Stimulated activated CD8-positive, alpha-beta memory T cell treated with anti-CD3 and anti-CD28 coated beads, Interleukin-2, amount 100 ng/mL, for 48 hours (primary cell): ENCODE results near the gene NDFIP2.

Source experiments
- DNase-seq, 2 donors: peaks; one replicate each; pipeline ENCODE4 v3.0.0-alpha.2; 2020; ENCODE audit warnings: low read depth in 2 of 2

Gene NDFIP2

GRCh38 chr13:79496188-79496587 lies 15.2 kb downstream of the NDFIP2 start:
- no peak for DNase-seq

GRCh38 chr13:79497064-79497463 lies 16.1 kb downstream of the NDFIP2 start:
- no peak for DNase-seq

GRCh38 chr13:79497852-79498251 lies 16.9 kb downstream of the NDFIP2 start:
- DNase-seq, result no peak

GRCh38 chr13:79500829-79501228 lies 19.9 kb downstream of the NDFIP2 start:
- DNase-seq, result no peak

GRCh38 chr13:79501538-79502232 lies 20.7 kb downstream of the NDFIP2 start:
- DNase-seq, result no peak

GRCh38 chr13:79502859-79503468 lies 22.0 kb downstream of the NDFIP2 start:
- no peak for DNase-seq

- DNase-seq, result no peak
Observed at GRCh38 chr13:79503473-79504017, 22.6 kb downstream of the NDFIP2 start.

GRCh38 chr13:79508224-79508961 lies 27.4 kb downstream of the NDFIP2 start:
- no peak for DNase-seq

- DNase-seq, result no peak
Observed at GRCh38 chr13:79511611-79512010, 30.7 kb downstream of the NDFIP2 start.

GRCh38 chr13:79512950-79513349 lies 32.0 kb downstream of the NDFIP2 start:
- no peak for DNase-seq

GRCh38 chr13:79516595-79516994 lies 35.6 kb downstream of the NDFIP2 start:
- no peak for DNase-seq

- no peak for DNase-seq
Observed at GRCh38 chr13:79519255-79519654, 38.3 kb downstream of the NDFIP2 start.

GRCh38 chr13:79522583-79522982 lies 41.6 kb downstream of the NDFIP2 start:
- DNase-seq, result no peak

GRCh38 chr13:79525064-79525857 lies 44.3 kb downstream of the NDFIP2 start:
- DNase-seq, result no peak

- no peak for DNase-seq
Observed at GRCh38 chr13:79527698-79528097, 46.7 kb downstream of the NDFIP2 start.

GRCh38 chr13:79528356-79528755 lies 47.4 kb downstream of the NDFIP2 start:
- DNase-seq, result no peak

GRCh38 chr13:79528759-79529191 lies 47.8 kb downstream of the NDFIP2 start:
- no peak for DNase-seq

GRCh38 chr13:79529817-79530216 lies 48.9 kb downstream of the NDFIP2 start:
- no peak for DNase-seq

- DNase-seq, result no peak
Observed at GRCh38 chr13:79530270-79530669, 49.3 kb downstream of the NDFIP2 start.

- DNase-seq, result no peak
Observed at GRCh38 chr13:79531542-79532254, 50.7 kb downstream of the NDFIP2 start.

GRCh38 chr13:79532576-79532975 lies 51.6 kb downstream of the NDFIP2 start:
- DNase-seq, result no peak
